Astrocyte of the spinal cord (primary cell): Measurements from ENCODE around the gene DEPDC7.

ENCODE experiments used
- DNase-seq: peaks from one replicate; pipeline ENCODE4 v3.0.0; 2011; ENCODE audit warnings: low read depth, low spot score
- H3K4me3 ChIP-seq: 2 replicates; pipeline ENCODE4 v1.5.1; 2011; ENCODE audit warnings: low read depth, mild to moderate bottlenecking, low read length, moderate library complexity
- CTCF ChIP-seq: IDR thresholded peaks from 2 replicates; pipeline ENCODE4 v1.5.1; 2012; ENCODE audit warnings: low read depth, mild to moderate bottlenecking, low read length, inconsistent platforms
- in situ Hi-C: cut with HindIII; loops from 2 replicates; pipeline ENCODE4 v1.10.0; 2017; ENCODE audit warnings: low sequenced_read_pairs

The DEPDC7 gene

GRCh38 chr11:33065445-33066178, 49.9 kb downstream of the DEPDC7 start:
- in situ Hi-C loops, result no loop called here
- H3K4me3 ChIP-seq, result no peak overlapping the region
- TF ChIP-seq CTCF, result peak; percentile 96
- DNase-seq, result peak; percentile 65

GRCh38 chr11:33067294-33067693, 51.6 kb downstream of the DEPDC7 start:
- no peak for TF ChIP-seq CTCF
- H3K4me3 ChIP-seq, result no peak overlapping the region
- no peak for DNase-seq
- in situ Hi-C loops, result no loop called here

- TF ChIP-seq CTCF, result no peak
- no peak for DNase-seq
- in situ Hi-C loops, result no loop called here
- no peak overlapping the region for H3K4me3 ChIP-seq
Measured at GRCh38 chr11:33068611-33069340, 53.1 kb downstream of the DEPDC7 start.

- DNase-seq, result no peak
- TF ChIP-seq CTCF, result no peak
- in situ Hi-C loops, result no loop called here
- no peak overlapping the region for H3K4me3 ChIP-seq
Measured at GRCh38 chr11:33072465-33072864, 56.8 kb downstream of the DEPDC7 start.
